OCI-LY7 (cell line): ENCODE measurements around the gene SEMA5A.

Source experiments
- EZH2phosphoT487 ChIP-seq: fragments of 200-600 bp; sonication (generic); IDR thresholded peaks from 2 replicates; pipeline ENCODE4 v1.6.1; 2018; ENCODE audit warnings: low read depth, borderline replicate concordance, mild to moderate bottlenecking, mixed run types, antibody characterized with exemption, low read length, moderate library complexity, mixed read lengths
- TF ChIP-seq, protein P1 (sequence below): fragments of 200-600 bp; sonication (generic); conservative IDR thresholded peaks from 2 replicates; pipeline ENCODE4 v1.5.1; 2014; ENCODE audit warnings: mild to moderate bottlenecking, antibody characterized with exemption, low read length, moderate library complexity, mixed read lengths

DNA sequence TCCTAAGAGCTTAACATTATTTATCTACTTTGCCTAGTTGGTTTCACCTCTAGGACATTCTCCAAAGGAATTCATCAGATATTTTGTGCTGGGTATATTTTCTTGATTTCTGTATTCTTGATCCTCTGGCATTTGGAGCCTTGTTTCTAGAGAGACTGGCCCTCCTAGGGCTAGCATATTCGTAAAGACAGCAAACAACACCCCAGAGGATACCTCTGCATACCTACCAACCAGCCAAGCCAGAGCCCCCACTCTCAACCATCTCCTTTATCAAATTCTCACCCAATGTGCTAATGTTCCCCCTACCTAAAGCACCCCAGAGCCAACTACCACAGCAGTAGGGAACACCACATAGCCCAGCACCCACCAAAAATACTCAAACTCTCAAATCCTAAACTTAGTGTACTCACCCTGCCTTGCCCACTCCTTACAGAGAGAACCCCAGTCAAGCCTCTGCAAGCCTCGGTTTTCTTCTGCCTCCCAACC lies 149.5 kb downstream of the SEMA5A start:
- TF ChIP-seq EZH2phosphoT487: no peak
- TF ChIP-seq, protein P1, sequence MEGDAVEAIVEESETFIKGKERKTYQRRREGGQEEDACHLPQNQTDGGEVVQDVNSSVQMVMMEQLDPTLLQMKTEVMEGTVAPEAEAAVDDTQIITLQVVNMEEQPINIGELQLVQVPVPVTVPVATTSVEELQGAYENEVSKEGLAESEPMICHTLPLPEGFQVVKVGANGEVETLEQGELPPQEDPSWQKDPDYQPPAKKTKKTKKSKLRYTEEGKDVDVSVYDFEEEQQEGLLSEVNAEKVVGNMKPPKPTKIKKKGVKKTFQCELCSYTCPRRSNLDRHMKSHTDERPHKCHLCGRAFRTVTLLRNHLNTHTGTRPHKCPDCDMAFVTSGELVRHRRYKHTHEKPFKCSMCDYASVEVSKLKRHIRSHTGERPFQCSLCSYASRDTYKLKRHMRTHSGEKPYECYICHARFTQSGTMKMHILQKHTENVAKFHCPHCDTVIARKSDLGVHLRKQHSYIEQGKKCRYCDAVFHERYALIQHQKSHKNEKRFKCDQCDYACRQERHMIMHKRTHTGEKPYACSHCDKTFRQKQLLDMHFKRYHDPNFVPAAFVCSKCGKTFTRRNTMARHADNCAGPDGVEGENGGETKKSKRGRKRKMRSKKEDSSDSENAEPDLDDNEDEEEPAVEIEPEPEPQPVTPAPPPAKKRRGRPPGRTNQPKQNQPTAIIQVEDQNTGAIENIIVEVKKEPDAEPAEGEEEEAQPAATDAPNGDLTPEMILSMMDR: no peak
